Keratinocyte (primary cell): ENCODE results near the gene ANKRD39. TPM values are rescaled to one million over a fixed set of nuclear protein-coding genes. Genes with fewer than 3 reads are reported as not detected.

ENCODE experiments used
- DNase-seq: peaks from one replicate; pipeline ENCODE4 v3.0.0-alpha.2; 2011; ENCODE audit warnings: low read depth, missing footprints, low spot score
- FAIRE-seq: peaks from 2 replicates; lab custom pipeline; 2011; peaks lifted over from hg19 to GRCh38; lab: Jason Lieb, UNC
- H2AFZ ChIP-seq: 2 replicates; pipeline ENCODE4 v1.6.0; 2012; ENCODE audit warnings: low read length, control low read depth, inconsistent platforms; ENCODE audit not compliant: control insufficient read depth
- H3K27ac ChIP-seq: 2 replicates; pipeline ENCODE4 v1.5.1; 2011; ENCODE audit warnings: low read length; ENCODE audit not compliant: control insufficient read depth, insufficient read depth
- H3K27me3 ChIP-seq: 3 replicates; pipeline ENCODE4 v1.6.0; 2011; ENCODE audit warnings: low read length; ENCODE audit not compliant: control insufficient read depth, insufficient read depth; ENCODE audit errors: extremely low read depth
- H3K36me3 ChIP-seq, 2 experiments: 2 replicates in 1 of 2; 3 replicates in 1 of 2; pipeline ENCODE4 v1.5.1; 2011; ENCODE audit warnings: low read length in 2 of 2, mild to moderate bottlenecking in 1 of 2; ENCODE audit not compliant: control insufficient read depth in 2 of 2, insufficient read depth in 2 of 2; ENCODE audit errors: extremely low read depth in 1 of 2
- H3K4me1 ChIP-seq: 3 replicates; pipeline ENCODE4 v1.5.1; 2011; ENCODE audit warnings: low read length; ENCODE audit not compliant: control insufficient read depth, insufficient read depth; ENCODE audit errors: extremely low read depth
- H3K4me2 ChIP-seq: 3 replicates; pipeline ENCODE4 v1.6.0; 2011; ENCODE audit warnings: low read depth, low read length; ENCODE audit not compliant: control insufficient read depth, insufficient read depth; ENCODE audit errors: extremely low read depth
- H3K4me3 ChIP-seq, 3 experiments: fragments of 200-600 bp in 1 of 3; sonication (generic) in 1 of 3; 2 replicates in 2 of 3; 3 replicates in 1 of 3; pipeline ENCODE4 v1.5.1; 2011 to 2016; ENCODE audit warnings: low read length in 3 of 3, mild to moderate bottlenecking in 3 of 3, control low read depth in 2 of 3, inconsistent platforms in 1 of 3, low read depth in 1 of 3, mixed read lengths in 1 of 3, mixed run types in 1 of 3, moderate library complexity in 1 of 3; ENCODE audit not compliant: control insufficient read depth in 2 of 3, insufficient read depth in 2 of 3; ENCODE audit errors: extremely low read depth in 1 of 3
- H3K79me2 ChIP-seq: 2 replicates; pipeline ENCODE4 v1.6.0; 2012; ENCODE audit warnings: low read length; ENCODE audit not compliant: control insufficient read depth, insufficient read depth
- H3K9ac ChIP-seq: 3 replicates; pipeline ENCODE4 v1.6.0; 2011; ENCODE audit warnings: low read length; ENCODE audit not compliant: control insufficient read depth, insufficient read depth; ENCODE audit errors: extremely low read depth
- H3K9me1 ChIP-seq: 3 replicates; pipeline ENCODE4 v1.6.0; 2011; ENCODE audit warnings: low read length; ENCODE audit not compliant: control insufficient read depth, insufficient read depth; ENCODE audit errors: extremely low read depth
- H3K9me3 ChIP-seq: 2 replicates; pipeline ENCODE4 v1.5.1; 2012; ENCODE audit warnings: low read depth, low read length; ENCODE audit not compliant: control insufficient read depth
- H4K20me1 ChIP-seq: 3 replicates; pipeline ENCODE4 v1.6.0; 2011; ENCODE audit warnings: low read length; ENCODE audit not compliant: control insufficient read depth, insufficient read depth; ENCODE audit errors: extremely low read depth
- EZH2 ChIP-seq: IDR thresholded peaks from one replicate; pipeline ENCODE4 v1.6.1; 2012; ENCODE audit warnings: inconsistent platforms, mild to moderate bottlenecking, low read length, moderate library complexity
- dilution Hi-C: fragments of 300-500 bp; cut with MboI; formaldehyde crosslinking; loops from one replicate; pipeline ENCODE4 v1.7.0; 2020; ENCODE audit warnings: low sequenced_read_pairs; ENCODE audit not compliant: extremely low pct_ligation_motif_present
- polyA plus RNA-seq, 5 experiments: library from polyadenylated mRNA; depleted of rRNA in 3 of 5; stranded (reverse) in 3 of 5; stranded (forward) in 1 of 5; unstranded in 1 of 5; fragments of >200 nt; gene quantifications; 1 replicate in 1 of 5; 2 replicates in 3 of 5; 3 replicates in 1 of 5; pipeline versions ENCODE4 v1.2.1 to v1.2.3, GENCODE V29; 2011 to 2012; ENCODE audit warnings: missing spikeins in 2 of 5, low read depth in 1 of 5, low replicate concordance in 1 of 5
- TF ChIP-seq, protein P1 (sequence below), 3 experiments: IDR thresholded peaks in 1 of 3; conservative IDR thresholded peaks in 1 of 3; optimal IDR thresholded peaks in 1 of 3; 2 replicates in 2 of 3; 3 replicates in 1 of 3; pipeline versions ENCODE3 to v1.5.1; 2011; ENCODE audit warnings: low read length in 3 of 3, mild to moderate bottlenecking in 3 of 3, moderate library complexity in 2 of 3, control low read depth in 1 of 3, inconsistent platforms in 1 of 3; ENCODE audit not compliant: insufficient read depth in 2 of 3; ENCODE audit errors: extremely low read depth in 1 of 3

The ANKRD39 gene
- polyA plus RNA-seq, 1 donor (not counting 4 experiments of a cell fraction or from before 2014, with no cell fraction given) = 7.2 TPM

DNA sequence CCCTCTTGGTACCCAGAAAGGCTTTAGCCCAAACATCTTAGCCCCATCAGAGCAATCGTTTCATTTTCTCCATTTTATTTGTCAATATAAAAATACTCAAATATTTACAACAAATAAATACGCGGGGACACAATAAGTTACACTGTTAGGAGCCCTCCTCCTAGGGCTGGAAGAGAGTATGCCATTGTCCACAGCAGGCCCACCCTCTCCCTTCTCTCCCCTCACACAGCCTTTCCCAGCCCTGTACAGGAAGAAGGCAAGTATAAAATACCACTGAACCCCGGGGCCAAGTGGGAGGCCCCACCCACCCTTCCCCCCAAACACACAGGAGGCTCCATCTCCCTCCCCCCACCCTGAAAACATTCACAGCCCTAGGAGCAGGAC, 1.9 kb upstream of the ANKRD39 start:
- dilution Hi-C loops = no loop called here

DNA sequence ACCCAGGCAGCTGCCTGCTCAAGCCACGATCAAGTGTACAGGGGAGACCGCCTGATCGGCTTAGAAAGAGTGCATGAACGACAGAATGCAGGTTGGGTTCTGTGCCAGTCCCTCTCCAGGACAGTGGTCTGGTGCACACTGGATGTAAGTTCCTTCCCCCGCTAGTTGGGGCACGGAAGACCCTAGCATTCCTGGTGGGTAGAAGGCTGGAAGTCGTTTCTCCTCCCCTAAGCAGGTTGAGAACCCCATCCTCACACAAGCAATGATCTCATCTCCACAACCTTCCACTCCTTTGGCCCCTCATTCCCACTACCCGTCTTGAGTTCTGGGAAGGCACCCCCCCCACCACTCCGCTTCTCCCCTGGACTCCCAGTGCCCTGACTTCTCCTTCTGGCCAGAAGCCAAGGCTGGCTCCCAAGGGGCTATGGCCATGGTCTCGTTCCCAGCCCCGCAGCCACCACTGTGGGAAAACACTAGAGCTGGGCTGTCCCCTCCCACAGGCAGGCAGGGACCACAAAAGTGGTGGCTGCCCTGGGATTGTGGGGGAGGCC, 1.4 kb upstream of the ANKRD39 start:
- TF ChIP-seq, protein P1, sequence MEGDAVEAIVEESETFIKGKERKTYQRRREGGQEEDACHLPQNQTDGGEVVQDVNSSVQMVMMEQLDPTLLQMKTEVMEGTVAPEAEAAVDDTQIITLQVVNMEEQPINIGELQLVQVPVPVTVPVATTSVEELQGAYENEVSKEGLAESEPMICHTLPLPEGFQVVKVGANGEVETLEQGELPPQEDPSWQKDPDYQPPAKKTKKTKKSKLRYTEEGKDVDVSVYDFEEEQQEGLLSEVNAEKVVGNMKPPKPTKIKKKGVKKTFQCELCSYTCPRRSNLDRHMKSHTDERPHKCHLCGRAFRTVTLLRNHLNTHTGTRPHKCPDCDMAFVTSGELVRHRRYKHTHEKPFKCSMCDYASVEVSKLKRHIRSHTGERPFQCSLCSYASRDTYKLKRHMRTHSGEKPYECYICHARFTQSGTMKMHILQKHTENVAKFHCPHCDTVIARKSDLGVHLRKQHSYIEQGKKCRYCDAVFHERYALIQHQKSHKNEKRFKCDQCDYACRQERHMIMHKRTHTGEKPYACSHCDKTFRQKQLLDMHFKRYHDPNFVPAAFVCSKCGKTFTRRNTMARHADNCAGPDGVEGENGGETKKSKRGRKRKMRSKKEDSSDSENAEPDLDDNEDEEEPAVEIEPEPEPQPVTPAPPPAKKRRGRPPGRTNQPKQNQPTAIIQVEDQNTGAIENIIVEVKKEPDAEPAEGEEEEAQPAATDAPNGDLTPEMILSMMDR (optimal IDR thresholded peaks at IDR 0.05 in 1 of 3, IDR thresholded peaks at IDR 0.05 in 1 of 3, conservative IDR thresholded peaks at IDR 0.05 in 1 of 3; ENCODE audit: extremely low read depth in 1 of 3, insufficient read depth in 2 of 3, low read length in 3 of 3) = no peak
- TF ChIP-seq EZH2 = no peak
- Histone ChIP-seq H3K79me2 (peaks cover 8% of the 10 kb centered on the region), H3K36me3 (peaks cover 11 to 24% of the 10 kb centered on the region in 2 experiments), H3K4me1 (peaks cover 17% of the 10 kb centered on the region), H3K27me3 (no peaks in the 10 kb centered on the region), H3K9me1 (no peaks in the 10 kb centered on the region), H3K9ac (no peak overlapping the region), H4K20me1 (no peaks in the 10 kb centered on the region), H3K4me2 (no peak overlapping the region), H3K4me3 (no peak overlapping the region), H2AFZ (no peak overlapping the region), H3K9me3 (no peaks in the 10 kb centered on the region), H3K27ac (no peak overlapping the region)
- FAIRE-seq = no peak
- dilution Hi-C loops = no loop called here
- no peak for DNase-seq

More for the DNA sequence above, 1.9 kb upstream of the ANKRD39 start:
- Histone ChIP-seq H2AFZ (no peak overlapping the region), H3K9me1 (no peaks in the 10 kb centered on the region), H4K20me1 (no peaks in the 10 kb centered on the region), H3K9ac (no peak overlapping the region), H3K9me3 (no peaks in the 10 kb centered on the region), H3K36me3 (peaks cover 16 to 29% of the 10 kb centered on the region in 2 experiments), H3K27ac (no peak overlapping the region), H3K4me3 (no peak overlapping the region), H3K4me2 (no peak overlapping the region), H3K4me1 (peaks cover 16% of the 10 kb centered on the region), H3K27me3 (no peaks in the 10 kb centered on the region), H3K79me2 (peaks cover 8% of the 10 kb centered on the region)
- FAIRE-seq (no peak), DNase-seq (no peak)
- no peak for TF ChIP-seq EZH2
- TF ChIP-seq, protein P1 (optimal IDR thresholded peaks at IDR 0.05 in 1 of 3, IDR thresholded peaks at IDR 0.05 in 1 of 3, conservative IDR thresholded peaks at IDR 0.05 in 1 of 3; ENCODE audit: extremely low read depth in 1 of 3, insufficient read depth in 2 of 3, low read length in 3 of 3) = no peak
